Activated CD8-positive, alpha-beta memory T cell treated with anti-CD3 and anti-CD28 coated beads for 4 hours (primary cell): ENCODE results near the gene FEZ2.

Experiments used
- DNase-seq, 2 donors: peaks; one replicate each; pipeline ENCODE4 v3.0.0-alpha.2; 2020; ENCODE audit warnings: low read depth in 2 of 2

FEZ2 gene

GRCh38 chr2:36561237-36561944, 36.6 kb downstream of the FEZ2 start:
- DNase-seq = no peak

- no peak for DNase-seq
These were observed 37.2 kb downstream of the FEZ2 start for GRCh38 chr2:36560726-36561125.

- DNase-seq = no peak
These were observed 38.6 kb downstream of the FEZ2 start for GRCh38 chr2:36559221-36559942.

GRCh38 chr2:36556842-36557241, 41.1 kb downstream of the FEZ2 start:
- DNase-seq = no peak

GRCh38 chr2:36555789-36556188, 42.2 kb downstream of the FEZ2 start:
- no peak for DNase-seq

GRCh38 chr2:36554531-36554930, 43.4 kb downstream of the FEZ2 start:
- DNase-seq = no peak

- DNase-seq = no peak
These were observed 44.3 kb downstream of the FEZ2 start for GRCh38 chr2:36553683-36554082.

- no peak for DNase-seq
These were observed 48.0 kb downstream of the FEZ2 start for GRCh38 chr2:36550006-36550405.

GRCh38 chr2:36549165-36549574, 48.8 kb downstream of the FEZ2 start:
- no peak for DNase-seq

- no peak for DNase-seq
These were observed 50.1 kb downstream of the FEZ2 start for GRCh38 chr2:36547906-36548305.

GRCh38 chr2:36545871-36546416, 52.0 kb downstream of the FEZ2 start:
- no peak for DNase-seq

- DNase-seq = no peak
These were observed 53.2 kb downstream of the FEZ2 start for GRCh38 chr2:36544638-36545338.

GRCh38 chr2:36541891-36542595, 55.9 kb downstream of the FEZ2 start:
- DNase-seq = no peak

GRCh38 chr2:36540986-36541754, 56.8 kb downstream of the FEZ2 start:
- DNase-seq = no peak

- DNase-seq = no peak
These were observed 58.3 kb downstream of the FEZ2 start for GRCh38 chr2:36539631-36540030.

- DNase-seq = no peak
These were observed 59.6 kb downstream of the FEZ2 start for GRCh38 chr2:36538335-36538734.

GRCh38 chr2:36536776-36537175, 61.2 kb downstream of the FEZ2 start:
- no peak for DNase-seq

GRCh38 chr2:36535099-36535498, 62.9 kb downstream of the FEZ2 start:
- no peak for DNase-seq

- no peak for DNase-seq
These were observed 63.6 kb downstream of the FEZ2 start for GRCh38 chr2:36534275-36534799.

- DNase-seq = no peak
These were observed 67.0 kb downstream of the FEZ2 start for GRCh38 chr2:36530983-36531354.
